ENCODE results near the gene PITRM1.

GRCh38 chr10:3096149-3096548 lies 76.4 kb downstream of the PITRM1 start:
- TF ChIP-seq CTCF (conservative IDR thresholded peaks at IDR 0.05; ENCODE audit: low read length) (no peak), EZH2phosphoT487 (IDR thresholded peaks at IDR 0.05; ENCODE audit: borderline replicate concordance, low read depth, low read length) (no peak)
